NCI-H1436 (cell line): Measurements from ENCODE around the gene ACE.

Source experiments
- DNase-seq: peaks from one replicate; lab custom pipeline; 2025; lab: John Stamatoyannopoulos, UW

Gene ACE

GRCh38 chr17:63476854-63477479, at the start of gene ACE:
TSS of gene ACE (plus strand) at chr17:63477061. CDS start at chr17:63477095, 34 bp downstream.
- peak; percentile 71 for DNase-seq

GRCh38 chr17:63429766-63430165, 47.1 kb upstream of the ACE start:
- DNase-seq: no peak

- no peak for DNase-seq
These were observed 46.6 kb upstream of the ACE start for GRCh38 chr17:63430223-63430622.

GRCh38 chr17:63431618-63431938, 45.3 kb upstream of the ACE start:
- no peak for DNase-seq

GRCh38 chr17:63431939-63432804, 44.7 kb upstream of the ACE start:
- DNase-seq: no peak

GRCh38 chr17:63433746-63434591, 42.9 kb upstream of the ACE start:
- DNase-seq: no peak

- no peak for DNase-seq
These were observed 41.8 kb upstream of the ACE start for GRCh38 chr17:63434951-63435571.

GRCh38 chr17:63435681-63436522, 41.0 kb upstream of the ACE start:
- DNase-seq: peak; percentile 81

GRCh38 chr17:63436523-63437110, 40.2 kb upstream of the ACE start:
- no peak for DNase-seq

GRCh38 chr17:63437287-63438091, 39.4 kb upstream of the ACE start:
- no peak for DNase-seq

- DNase-seq: no peak
These were observed 38.5 kb upstream of the ACE start for GRCh38 chr17:63438092-63439051.

- DNase-seq: no peak
These were observed 37.2 kb upstream of the ACE start for GRCh38 chr17:63439687-63440086.

- DNase-seq: no peak
These were observed 36.6 kb upstream of the ACE start for GRCh38 chr17:63440127-63440769.

GRCh38 chr17:63440770-63441335, 36.0 kb upstream of the ACE start:
- DNase-seq: no peak

GRCh38 chr17:63441654-63442053, 35.2 kb upstream of the ACE start:
- no peak for DNase-seq

GRCh38 chr17:63442074-63442473, 34.8 kb upstream of the ACE start:
- DNase-seq: no peak

- no peak for DNase-seq
These were observed 34.3 kb upstream of the ACE start for GRCh38 chr17:63442549-63443035.

GRCh38 chr17:63443053-63443452, 33.8 kb upstream of the ACE start:
- no peak for DNase-seq
